HFF-Myc (cell line): ENCODE results near the gene LRCH1.

Experiments
- DNase-seq: peaks from one replicate; pipeline ENCODE4 v3.0.0-alpha.2; 2011; ENCODE audit warnings: low read depth; ENCODE audit errors: extremely low read depth
- H3K4me3 ChIP-seq: replicated peaks from 2 replicates; pipeline ENCODE4 v1.5.1; 2011; ENCODE audit warnings: low read depth, mild to moderate bottlenecking, control low read depth, low read length
- TF ChIP-seq, protein P1 (sequence below): IDR thresholded peaks from 2 replicates; pipeline ENCODE4 v1.5.1; 2012; ENCODE audit warnings: mild to moderate bottlenecking, low read depth, low read length, control low read depth; ENCODE audit errors: missing control alignments

LRCH1 gene

DNA sequence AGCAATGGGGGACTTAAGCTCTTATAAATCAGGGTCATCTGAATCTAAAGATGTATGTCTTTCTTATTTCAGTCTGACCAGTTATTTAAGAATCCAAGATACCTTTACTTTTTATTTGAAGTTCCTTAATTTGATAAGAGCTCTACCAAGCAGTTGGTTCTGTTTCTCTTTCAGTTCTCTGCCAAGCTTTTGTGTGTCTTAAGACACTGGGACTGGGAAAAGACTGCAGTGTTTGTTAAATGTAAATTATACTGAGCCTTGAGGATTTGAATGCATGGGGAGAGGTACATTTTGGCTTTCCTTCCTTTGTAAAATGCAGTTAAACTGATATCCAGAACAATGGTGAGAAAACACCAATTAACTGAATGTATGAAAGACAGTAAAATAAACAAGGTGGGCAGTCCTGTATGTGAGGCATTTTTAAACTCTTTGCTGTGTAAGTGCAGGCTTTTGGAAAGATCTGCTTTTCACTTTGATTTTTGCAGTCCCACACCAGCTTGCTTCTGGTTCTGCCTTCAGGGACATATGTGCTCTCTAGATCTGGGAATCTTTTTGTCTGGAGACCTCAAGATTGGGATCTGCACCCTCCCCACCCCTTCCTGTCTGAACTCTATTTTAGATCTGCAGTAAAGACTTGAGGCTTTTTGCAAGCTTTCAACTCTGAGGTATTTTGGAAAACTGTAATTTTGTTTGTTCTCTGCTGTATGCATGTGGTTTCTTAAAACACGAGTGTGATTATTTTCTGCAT, 77.6 kb downstream of the LRCH1 start:
- no peak overlapping the region for H3K4me3 ChIP-seq
- TF ChIP-seq, protein P1, sequence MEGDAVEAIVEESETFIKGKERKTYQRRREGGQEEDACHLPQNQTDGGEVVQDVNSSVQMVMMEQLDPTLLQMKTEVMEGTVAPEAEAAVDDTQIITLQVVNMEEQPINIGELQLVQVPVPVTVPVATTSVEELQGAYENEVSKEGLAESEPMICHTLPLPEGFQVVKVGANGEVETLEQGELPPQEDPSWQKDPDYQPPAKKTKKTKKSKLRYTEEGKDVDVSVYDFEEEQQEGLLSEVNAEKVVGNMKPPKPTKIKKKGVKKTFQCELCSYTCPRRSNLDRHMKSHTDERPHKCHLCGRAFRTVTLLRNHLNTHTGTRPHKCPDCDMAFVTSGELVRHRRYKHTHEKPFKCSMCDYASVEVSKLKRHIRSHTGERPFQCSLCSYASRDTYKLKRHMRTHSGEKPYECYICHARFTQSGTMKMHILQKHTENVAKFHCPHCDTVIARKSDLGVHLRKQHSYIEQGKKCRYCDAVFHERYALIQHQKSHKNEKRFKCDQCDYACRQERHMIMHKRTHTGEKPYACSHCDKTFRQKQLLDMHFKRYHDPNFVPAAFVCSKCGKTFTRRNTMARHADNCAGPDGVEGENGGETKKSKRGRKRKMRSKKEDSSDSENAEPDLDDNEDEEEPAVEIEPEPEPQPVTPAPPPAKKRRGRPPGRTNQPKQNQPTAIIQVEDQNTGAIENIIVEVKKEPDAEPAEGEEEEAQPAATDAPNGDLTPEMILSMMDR, result no peak
- no peak for DNase-seq

DNA sequence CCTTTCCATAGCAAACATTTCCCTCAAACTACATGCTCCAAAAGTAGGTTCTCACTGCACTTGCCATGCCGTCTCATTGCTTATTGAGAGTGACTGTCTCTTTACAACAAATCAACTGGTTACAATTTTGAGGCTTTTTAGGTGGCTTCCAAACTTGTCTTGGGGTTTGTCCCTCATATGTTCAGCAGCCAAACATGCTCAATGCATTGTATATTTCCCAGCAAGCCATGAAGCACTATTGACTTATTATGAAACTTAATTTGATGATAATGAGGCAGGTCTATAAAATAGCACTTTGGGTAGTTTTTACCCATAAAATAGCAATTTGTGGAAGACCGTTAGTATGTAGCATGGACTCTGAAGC, 78.2 kb downstream of the LRCH1 start:
- H3K4me3 ChIP-seq, result no peak overlapping the region
- TF ChIP-seq, protein P1, result no peak
- DNase-seq, result no peak

DNA sequence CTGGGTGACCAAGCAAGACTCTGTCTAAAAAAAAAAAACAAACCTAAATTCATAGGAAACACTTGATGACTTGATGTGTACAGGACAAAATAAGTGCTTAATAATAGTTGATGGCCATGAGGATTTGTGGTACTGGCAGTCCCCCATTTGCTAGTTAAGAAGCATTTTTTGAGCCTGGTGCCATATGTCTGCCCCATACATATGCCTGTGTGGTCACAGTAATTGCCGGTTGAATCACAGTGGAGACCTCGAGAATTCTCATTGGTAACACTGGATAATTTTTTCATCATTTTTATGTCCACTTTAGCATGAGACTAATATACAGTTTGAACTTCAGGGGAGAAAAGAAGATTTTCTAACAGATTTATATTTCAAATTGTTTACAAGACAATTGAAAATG, 79.2 kb downstream of the LRCH1 start:
- no peak overlapping the region for H3K4me3 ChIP-seq
- no peak for DNase-seq
- TF ChIP-seq, protein P1, result no peak

DNA sequence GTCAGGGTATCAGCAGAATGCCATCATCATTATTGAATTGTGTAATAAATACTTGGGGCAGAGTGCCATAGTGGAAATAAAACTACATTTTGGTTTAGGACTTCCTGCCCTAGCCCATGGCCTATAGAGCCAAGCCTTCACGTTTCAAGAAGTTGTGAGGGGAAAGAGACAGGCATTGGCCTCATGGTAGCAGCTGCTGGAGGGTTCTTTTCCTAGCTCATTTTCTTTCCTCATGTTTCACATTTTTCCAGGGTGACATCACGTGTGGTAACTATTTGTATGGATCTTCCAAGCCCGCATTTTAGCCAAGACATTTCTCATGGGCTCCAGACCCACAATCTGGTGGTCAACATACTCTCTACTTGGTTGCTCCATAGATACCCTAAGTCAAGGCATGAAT, 80.4 kb downstream of the LRCH1 start:
- no peak overlapping the region for H3K4me3 ChIP-seq
- TF ChIP-seq, protein P1, result no peak
- DNase-seq, result peak; percentile 49

DNA sequence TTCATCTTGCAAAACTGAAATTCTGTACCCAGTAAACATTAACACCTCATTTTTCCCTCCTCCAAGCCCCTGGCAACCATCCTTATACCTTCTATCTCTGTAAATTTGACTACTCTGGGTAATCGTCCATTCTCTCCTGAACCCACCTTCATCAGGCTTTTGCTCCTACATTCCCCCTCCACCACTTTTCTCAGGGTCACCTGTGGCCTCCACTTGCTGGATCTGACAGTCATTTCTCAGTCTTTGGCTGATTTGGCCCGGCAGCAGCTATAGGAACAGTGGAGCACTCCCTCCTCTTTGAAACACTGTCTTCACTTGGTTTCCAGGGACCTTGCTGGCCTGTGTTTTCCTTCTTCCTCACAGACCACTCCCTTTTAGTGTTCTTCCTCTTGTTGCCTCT, 83.5 kb downstream of the LRCH1 start:
- TF ChIP-seq, protein P1, result no peak
- no peak for DNase-seq
- no peak overlapping the region for H3K4me3 ChIP-seq

DNA sequence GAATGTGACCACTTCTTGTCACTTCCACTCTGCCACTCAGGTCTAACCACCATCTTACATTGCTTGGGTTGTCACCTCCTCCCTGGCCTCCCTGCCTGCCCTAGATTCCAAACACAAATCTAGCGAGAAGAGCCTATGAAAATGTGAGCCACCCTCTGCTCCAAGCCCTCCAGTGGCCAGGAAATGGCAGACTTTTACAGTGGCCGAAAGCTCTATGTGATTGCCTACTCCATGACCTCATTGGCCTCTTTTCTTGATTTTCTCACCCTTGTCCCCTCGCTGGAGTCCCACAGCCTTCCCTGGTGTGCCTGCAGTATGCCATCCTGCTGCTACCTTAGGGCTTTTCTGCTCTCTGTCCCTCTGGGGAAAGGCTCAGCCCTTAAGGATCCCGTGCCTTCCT, 84.2 kb downstream of the LRCH1 start:
- H3K4me3 ChIP-seq, result no peak overlapping the region
- TF ChIP-seq, protein P1, result no peak
- DNase-seq, result no peak

DNA sequence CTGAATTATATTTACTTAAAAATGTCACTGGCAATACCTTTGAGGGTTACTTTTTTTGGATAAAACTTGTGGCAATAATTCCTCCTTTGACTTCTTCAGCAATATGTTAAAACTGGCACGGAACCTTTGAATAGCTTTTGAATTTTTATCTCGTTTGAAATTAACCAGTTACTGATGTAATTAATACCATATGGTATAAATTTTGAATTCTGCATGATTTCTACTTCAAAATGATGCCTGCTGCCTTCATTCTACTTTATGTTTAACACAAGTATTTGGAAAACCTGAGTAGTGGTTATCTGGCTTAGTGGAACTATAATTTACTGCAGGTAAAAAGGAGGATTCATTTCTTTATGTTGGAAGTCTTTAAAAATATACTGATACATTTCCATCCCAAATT, 85.3 kb downstream of the LRCH1 start:
- DNase-seq, result no peak
- TF ChIP-seq, protein P1, result no peak
- H3K4me3 ChIP-seq, result no peak overlapping the region
